MCF 10A (cell line): ENCODE data around the gene CUL7. TPM values are rescaled to one million over a fixed set of nuclear protein-coding genes. Genes with fewer than 3 reads are reported as not detected.

Source experiments
- BruUV-seq: library from RNA; stranded (reverse); fragments of 400-500 nt; replicated peaks from 2 replicates; lab custom pipeline; 2021; lab: Mats Ljungman, UMichigan
- CTCF ChIA-PET: fragments of 300-600 bp; sonication (Branson Sonifier 250); formaldehyde crosslinking; extraction: SDS; loops from one replicate; lab custom pipeline; 2021; ENCODE audit warnings: antibody characterized with exemption, inconsistent platforms; lab: Yijun Ruan, JAX
- POLR2A ChIA-PET: fragments of 300-600, 350-650 bp; sonication (Branson Sonifier 250); formaldehyde crosslinking; extraction: SDS; loops from one replicate; lab custom pipeline; 2020; ENCODE audit warnings: antibody characterized with exemption, inconsistent platforms; lab: Yijun Ruan, JAX
- DNase-seq: peaks from one replicate; pipeline ENCODE4 v3.0.0-alpha.2; 2018; ENCODE audit not compliant: unreplicated experiment
- H3K27ac Mint-ChIP-seq: one replicate; pipeline ENCODE4 v1.8.0; 2022; ENCODE audit warnings: mild to moderate bottlenecking, low read depth, mixed read lengths; ENCODE audit not compliant: unreplicated experiment
- H3K27me3 Mint-ChIP-seq: one replicate; pipeline ENCODE4 v1.8.0; 2022; ENCODE audit warnings: mixed read lengths; ENCODE audit not compliant: insufficient read depth, unreplicated experiment
- H3K36me3 Mint-ChIP-seq: one replicate; pipeline ENCODE4 v1.8.0; 2022; ENCODE audit warnings: mild to moderate bottlenecking, moderate library complexity, mixed read lengths; ENCODE audit not compliant: insufficient read depth, unreplicated experiment
- H3K4me1 Mint-ChIP-seq: one replicate; pipeline ENCODE4 v1.8.0; 2022; ENCODE audit warnings: mixed read lengths; ENCODE audit not compliant: insufficient read depth, unreplicated experiment
- H3K4me3 Mint-ChIP-seq: one replicate; pipeline ENCODE4 v1.8.0; 2022; ENCODE audit warnings: mild to moderate bottlenecking, moderate library complexity, mixed read lengths; ENCODE audit not compliant: unreplicated experiment
- H3K9me3 Mint-ChIP-seq: one replicate; pipeline ENCODE4 v1.8.0; 2022; ENCODE audit warnings: mixed read lengths; ENCODE audit not compliant: unreplicated experiment
- intact Hi-C: fragments of 100-400 bp; cut with micrococcal nuclease; formaldehyde crosslinking; loops from 2 replicates; pipeline ENCODE4 v1.14.1; 2022
- total RNA-seq: library from RNA; stranded (reverse); gene quantifications from 2 replicates; pipeline ENCODE4 v1.2.3, GENCODE V29; 2022
- TF ChIP-seq, protein P1 (sequence below): fragments of 200-600 bp; IDR thresholded peaks from one replicate; pipeline ENCODE4 v1.8.0; 2022; ENCODE audit warnings: antibody characterized with exemption, mild to moderate bottlenecking; ENCODE audit not compliant: unreplicated experiment

CUL7 gene
- total RNA-seq, 1 experiment from 2014 or later = 22.7 TPM

- H3K27me3 Mint-ChIP-seq = no peaks in the 10 kb centered on the region
- CTCF ChIA-PET = interaction anchor here (0.7 to 2.7 kb wide), 4 partner anchors 17 to 160 kb away, joined by 3 to 12 read pairs (median 8); no protein-coding TSS in a partner anchor
- H3K4me1 Mint-ChIP-seq = peaks cover 32% of the 10 kb centered on the region
- BruUV-seq = no TSS peak
- H3K9me3 Mint-ChIP-seq = no peaks in the 10 kb centered on the region
- POLR2A ChIA-PET = interaction anchor here (0.7 to 5.5 kb wide), 31 partner anchors 8 to 892 kb away, joined by 3 to 53 read pairs (median 5); partner anchors contain the start of genes CNPY3, CUL7, GTPBP2 and KLC4
- TF ChIP-seq, protein P1, sequence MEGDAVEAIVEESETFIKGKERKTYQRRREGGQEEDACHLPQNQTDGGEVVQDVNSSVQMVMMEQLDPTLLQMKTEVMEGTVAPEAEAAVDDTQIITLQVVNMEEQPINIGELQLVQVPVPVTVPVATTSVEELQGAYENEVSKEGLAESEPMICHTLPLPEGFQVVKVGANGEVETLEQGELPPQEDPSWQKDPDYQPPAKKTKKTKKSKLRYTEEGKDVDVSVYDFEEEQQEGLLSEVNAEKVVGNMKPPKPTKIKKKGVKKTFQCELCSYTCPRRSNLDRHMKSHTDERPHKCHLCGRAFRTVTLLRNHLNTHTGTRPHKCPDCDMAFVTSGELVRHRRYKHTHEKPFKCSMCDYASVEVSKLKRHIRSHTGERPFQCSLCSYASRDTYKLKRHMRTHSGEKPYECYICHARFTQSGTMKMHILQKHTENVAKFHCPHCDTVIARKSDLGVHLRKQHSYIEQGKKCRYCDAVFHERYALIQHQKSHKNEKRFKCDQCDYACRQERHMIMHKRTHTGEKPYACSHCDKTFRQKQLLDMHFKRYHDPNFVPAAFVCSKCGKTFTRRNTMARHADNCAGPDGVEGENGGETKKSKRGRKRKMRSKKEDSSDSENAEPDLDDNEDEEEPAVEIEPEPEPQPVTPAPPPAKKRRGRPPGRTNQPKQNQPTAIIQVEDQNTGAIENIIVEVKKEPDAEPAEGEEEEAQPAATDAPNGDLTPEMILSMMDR = no peak
- DNase-seq = peak; percentile 100
- peak within 1 kb of the TSS; percentile 99 for H3K27ac Mint-ChIP-seq
- H3K4me3 Mint-ChIP-seq = peak within 1 kb of the TSS; percentile 99
- peaks cover 27% of the 10 kb centered on the region for H3K36me3 Mint-ChIP-seq
- intact Hi-C loops = loop anchor here (1.0 to 5.0 kb wide), 2 partner anchors 30 to 38 kb away; partner anchors contain the start of genes CUL7 and PPP2R5D
These were observed 39.7 kb downstream of the CUL7 start, which contains the start of the genes KLHDC3 and MEA1 for GRCh38 chr6:43013843-43014433. KLHDC3 (plus strand) TSS chr6:43014249; CDS start chr6:43017193, 2,944 bp downstream. MEA1 (minus strand) TSS chr6:43013946; CDS start chr6:43013813, 133 bp downstream.

GRCh38 chr6:43013097-43013842 lies 40.4 kb downstream of the CUL7 start:
- BruUV-seq = no TSS peak
- TF ChIP-seq, protein P1 = no peak
- H3K27me3 Mint-ChIP-seq = no peaks in the 10 kb centered on the region
- H3K9me3 Mint-ChIP-seq = no peaks in the 10 kb centered on the region
- CTCF ChIA-PET = interaction anchor here (0.7 to 2.6 kb wide), 4 partner anchors 17 to 161 kb away, joined by 3 to 12 read pairs (median 4); no protein-coding TSS in a partner anchor
- intact Hi-C loops = loop anchor here (1.0 to 5.0 kb wide), 2 partner anchors 29 to 39 kb away; partner anchors contain the start of genes CUL7 and PPP2R5D
- peaks cover 30% of the 10 kb centered on the region for H3K36me3 Mint-ChIP-seq
- DNase-seq = no peak
- peaks cover 32% of the 10 kb centered on the region for H3K4me1 Mint-ChIP-seq
- H3K4me3 Mint-ChIP-seq = peak overlapping the region; percentile 99
- POLR2A ChIA-PET = interaction anchor here (0.7 to 5.5 kb wide), 22 partner anchors 9 to 267 kb away, joined by 3 to 53 read pairs (median 7); partner anchors contain the start of genes CNPY3, CUL7, KLC4 and MRPL2
- H3K27ac Mint-ChIP-seq = peak overlapping the region; percentile 99

- peaks cover 32% of the 10 kb centered on the region for H3K4me1 Mint-ChIP-seq
- peak overlapping the region; percentile 99 for H3K27ac Mint-ChIP-seq
- H3K27me3 Mint-ChIP-seq = no peaks in the 10 kb centered on the region
- H3K9me3 Mint-ChIP-seq = no peaks in the 10 kb centered on the region
- BruUV-seq = TSS peak; percentile 93
- intact Hi-C loops = loop anchor here (5.0 kb wide), 1 partner anchor 40 kb away; the partner anchor contains the start of gene CUL7
- H3K4me3 Mint-ChIP-seq = peak overlapping the region; percentile 99
- CTCF ChIA-PET = interaction anchor here (1.0 to 2.6 kb wide), 2 partner anchors 112 to 131 kb away, joined by 3 to 12 read pairs; no protein-coding TSS in a partner anchor
- POLR2A ChIA-PET = interaction anchor here (0.5 to 5.5 kb wide), 11 partner anchors 9 to 122 kb away, joined by 3 to 53 read pairs (median 30); partner anchors contain the start of genes CNPY3, CUL7, KLC4 and MRPL2
- TF ChIP-seq, protein P1 = no peak
- no peak for DNase-seq
- peaks cover 27% of the 10 kb centered on the region for H3K36me3 Mint-ChIP-seq
These were observed 41.3 kb downstream of the CUL7 start for GRCh38 chr6:43012364-43012763.
